Measurements from ENCODE around the gene ARHGAP10. TPM values are rescaled to one million over a fixed set of nuclear protein-coding genes. Genes with fewer than 3 reads are reported as not detected.

ARHGAP10 gene
- total RNA-seq, 2 donors from 2014 or later = 30.3 to 69.6 TPM

DNA sequence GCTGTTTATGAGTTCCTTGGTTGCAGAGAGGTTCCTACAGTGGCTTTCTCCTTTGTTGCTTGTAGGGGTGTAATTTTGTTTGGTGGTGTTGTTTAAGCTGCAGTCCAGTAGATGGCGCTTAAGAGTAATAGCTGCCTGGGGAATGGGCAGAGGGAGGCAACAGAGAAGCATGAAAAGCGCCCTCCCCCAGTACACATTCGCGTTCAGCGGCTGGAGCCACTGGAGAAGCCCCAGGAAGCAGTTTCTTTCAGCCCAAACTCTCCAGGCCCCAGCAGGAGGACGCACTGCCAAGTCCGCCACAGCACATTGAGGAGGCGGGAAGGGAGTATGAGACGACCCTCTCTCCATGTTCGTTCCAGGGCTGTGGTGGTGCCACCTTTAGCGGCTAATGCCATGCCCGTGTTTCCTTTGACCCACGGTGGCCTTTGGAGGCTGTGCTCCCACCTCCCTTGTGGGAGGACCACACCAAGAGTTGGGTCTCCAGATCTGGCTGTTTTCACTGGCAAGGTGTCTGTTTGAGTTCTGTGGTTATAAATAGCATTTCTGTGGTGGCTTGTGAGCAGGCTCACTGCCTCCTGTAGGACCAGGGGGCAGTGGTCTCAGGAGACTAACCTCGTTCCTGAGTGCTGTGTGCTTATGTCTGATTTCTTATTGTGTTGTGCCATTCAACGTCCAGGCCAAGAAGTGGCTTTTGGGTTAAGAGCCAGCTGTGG, 252.3 kb downstream of the ARHGAP10 start:
- TF ChIP-seq, protein P1, sequence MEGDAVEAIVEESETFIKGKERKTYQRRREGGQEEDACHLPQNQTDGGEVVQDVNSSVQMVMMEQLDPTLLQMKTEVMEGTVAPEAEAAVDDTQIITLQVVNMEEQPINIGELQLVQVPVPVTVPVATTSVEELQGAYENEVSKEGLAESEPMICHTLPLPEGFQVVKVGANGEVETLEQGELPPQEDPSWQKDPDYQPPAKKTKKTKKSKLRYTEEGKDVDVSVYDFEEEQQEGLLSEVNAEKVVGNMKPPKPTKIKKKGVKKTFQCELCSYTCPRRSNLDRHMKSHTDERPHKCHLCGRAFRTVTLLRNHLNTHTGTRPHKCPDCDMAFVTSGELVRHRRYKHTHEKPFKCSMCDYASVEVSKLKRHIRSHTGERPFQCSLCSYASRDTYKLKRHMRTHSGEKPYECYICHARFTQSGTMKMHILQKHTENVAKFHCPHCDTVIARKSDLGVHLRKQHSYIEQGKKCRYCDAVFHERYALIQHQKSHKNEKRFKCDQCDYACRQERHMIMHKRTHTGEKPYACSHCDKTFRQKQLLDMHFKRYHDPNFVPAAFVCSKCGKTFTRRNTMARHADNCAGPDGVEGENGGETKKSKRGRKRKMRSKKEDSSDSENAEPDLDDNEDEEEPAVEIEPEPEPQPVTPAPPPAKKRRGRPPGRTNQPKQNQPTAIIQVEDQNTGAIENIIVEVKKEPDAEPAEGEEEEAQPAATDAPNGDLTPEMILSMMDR (IDR thresholded peaks at IDR 0.05) = peak in 3 of 4 experiments; percentile 39 to 55 (median 42)
- TF ChIP-seq POLR2AphosphoS5 (IDR thresholded peaks at IDR 0.05) (no peak), POLR2A (IDR thresholded peaks at IDR 0.05) (no peak)

DNA sequence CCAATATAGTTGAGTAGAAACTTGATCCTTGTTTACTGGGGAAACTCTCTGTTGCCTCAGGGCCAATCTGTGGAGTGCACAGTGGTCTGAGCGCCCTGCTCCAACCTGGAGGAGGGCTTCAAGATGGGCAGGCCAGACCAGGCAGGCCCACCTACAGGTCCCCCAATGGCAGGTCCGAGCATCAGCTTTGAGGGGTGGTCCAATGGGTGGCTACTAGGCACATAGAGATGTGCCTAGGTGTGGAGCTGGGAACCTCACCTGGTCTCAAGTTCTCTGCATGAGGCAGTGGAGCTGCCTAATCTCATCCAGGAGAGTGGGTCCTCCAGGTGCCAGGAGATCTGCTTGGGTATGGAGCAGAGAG, 252.9 kb downstream of the ARHGAP10 start:
- DNase-seq (ENCODE audit: low spot score) = no peak
- Histone ChIP-seq H3K4me1 (replicated peaks) (no peaks in the 10 kb centered on the region), H3K27ac (no peak overlapping the region), H3K27me3 (replicated peaks; ENCODE audit: insufficient read depth) (no peaks in the 10 kb centered on the region), H3K4me3 (no peak overlapping the region), H3K9me3 (no peaks in the 10 kb centered on the region), H3K36me3 (no peaks in the 10 kb centered on the region)
- WGBS = 97% methylated on average over 2 of the region's 2 CpGs
- TF ChIP-seq POLR2A (IDR thresholded peaks at IDR 0.05) (no peak), POLR2AphosphoS5 (IDR thresholded peaks at IDR 0.05) (no peak)
- TF ChIP-seq, protein P1 (IDR thresholded peaks at IDR 0.05) = no peak
- intact Hi-C loops (cut with DNase I) = no loop called here

More for the DNA sequence above, 252.3 kb downstream of the ARHGAP10 start:
- H3K9me3 ChIP-seq = no peaks in the 10 kb centered on the region
- H3K27ac ChIP-seq = no peak overlapping the region
- H3K36me3 ChIP-seq = no peaks in the 10 kb centered on the region
- H3K27me3 ChIP-seq (replicated peaks; ENCODE audit: insufficient read depth) = no peaks in the 10 kb centered on the region
- intact Hi-C loops (cut with DNase I) = no loop called here
- no peak for DNase-seq (ENCODE audit: low spot score)
- WGBS = 78% methylated on average over 15 of the region's 15 CpGs
- no peaks in the 10 kb centered on the region for H3K4me1 ChIP-seq (replicated peaks)
- no peak overlapping the region for H3K4me3 ChIP-seq

DNA sequence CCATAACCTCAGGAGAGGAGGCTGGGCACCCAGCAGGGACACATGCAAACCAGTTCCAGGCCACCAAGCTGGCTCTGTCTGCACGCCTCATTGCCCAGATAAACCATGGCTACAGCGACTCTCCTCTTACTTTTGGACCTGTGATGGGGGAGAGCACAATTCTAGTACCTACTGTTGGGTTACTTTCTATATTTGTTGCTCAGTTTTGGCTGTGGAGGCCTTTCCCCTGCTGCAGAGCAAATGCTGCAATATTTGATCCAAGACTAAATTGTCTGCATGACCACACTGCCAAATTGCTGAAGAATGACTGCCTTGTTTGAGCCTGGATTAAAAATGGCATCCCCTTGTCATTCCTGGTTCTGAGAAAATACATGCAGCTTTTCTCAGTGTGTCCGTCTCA, 253.5 kb downstream of the ARHGAP10 start:
- H3K4me1 ChIP-seq (replicated peaks) = no peaks in the 10 kb centered on the region
- no peak overlapping the region for H3K4me3 ChIP-seq
- H3K36me3 ChIP-seq = no peaks in the 10 kb centered on the region
- H3K27me3 ChIP-seq (replicated peaks; ENCODE audit: insufficient read depth) = no peaks in the 10 kb centered on the region
- WGBS = 94% methylated on average over 3 of the region's 3 CpGs
- DNase-seq (ENCODE audit: low spot score) = no peak
- TF ChIP-seq POLR2A (IDR thresholded peaks at IDR 0.05) (no peak), POLR2AphosphoS5 (IDR thresholded peaks at IDR 0.05) (no peak)
- TF ChIP-seq, protein P1 (IDR thresholded peaks at IDR 0.05) = no peak
- intact Hi-C loops (cut with DNase I) = no loop called here
- no peaks in the 10 kb centered on the region for H3K9me3 ChIP-seq
- no peak overlapping the region for H3K27ac ChIP-seq

DNA sequence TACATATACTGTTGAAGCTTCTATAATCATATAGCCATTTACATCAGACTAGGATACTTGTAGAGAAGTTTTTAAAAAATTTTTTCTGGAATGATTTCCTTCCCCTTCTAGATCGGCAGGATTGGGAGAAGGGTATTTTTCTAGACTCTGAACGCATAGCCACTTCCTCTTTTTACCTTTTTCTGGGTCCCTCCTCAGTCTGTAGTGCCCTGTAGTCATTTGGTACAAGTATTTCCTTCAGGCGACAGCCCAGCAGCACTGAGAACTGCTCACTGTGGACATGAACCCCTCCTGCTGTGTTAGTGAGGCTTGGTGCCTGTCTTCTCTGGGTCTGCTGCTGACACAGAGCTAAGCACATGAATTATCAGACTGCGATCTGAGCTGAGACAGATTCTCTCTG, 255.4 kb downstream of the ARHGAP10 start:
- TF ChIP-seq, protein P1 (IDR thresholded peaks at IDR 0.05) = no peak
- TF ChIP-seq POLR2A (IDR thresholded peaks at IDR 0.05) = no peak
- TF ChIP-seq POLR2AphosphoS5 (IDR thresholded peaks at IDR 0.05) = no peak
- peaks cover 3% of the 10 kb centered on the region for H3K4me1 ChIP-seq (replicated peaks)
- H3K36me3 ChIP-seq = no peaks in the 10 kb centered on the region
- WGBS = 91% methylated on average over 4 of the region's 4 CpGs
- H3K27ac ChIP-seq = no peak overlapping the region
- DNase-seq (ENCODE audit: low spot score) = no peak
- no peak overlapping the region for H3K4me3 ChIP-seq
- no peaks in the 10 kb centered on the region for H3K9me3 ChIP-seq
- intact Hi-C loops (cut with DNase I) = no loop called here
- H3K27me3 ChIP-seq (replicated peaks; ENCODE audit: insufficient read depth) = no peaks in the 10 kb centered on the region

Data from prostate gland (tissue), 2 donors.